HepG2 (cell line): Measurements from ENCODE around the gene QRICH2. TPM values are rescaled to one million over a fixed set of nuclear protein-coding genes. Genes with fewer than 3 reads are reported as not detected.

Experiments used
- ATAC-seq: fragments of 200-7000 bp; cut with Tn5 transposase; 3 replicates; pipeline ENCODE4 v1.9.1; 2020; ENCODE audit warnings: mild to moderate bottlenecking, moderate library complexity
- BruUV-seq: library from RNA; stranded (reverse); fragments of 400-500 nt; replicated peaks from 2 replicates; lab custom pipeline; 2021; lab: Mats Ljungman, UMichigan
- CTCF ChIA-PET: fragments of 300-600 bp; formaldehyde crosslinking; extraction: SDS; loops from one replicate; lab custom pipeline; 2021; ENCODE audit warnings: low total read pairs, inconsistent platforms, low intra/inter-chr PET ratio; lab: Yijun Ruan, JAX
- POLR2A ChIA-PET: fragments of 350-600 bp; sonication (Branson Sonifier 250); formaldehyde crosslinking; loops from one replicate; lab custom pipeline; 2020; ENCODE audit warnings: antibody characterized with exemption, inconsistent platforms; lab: Yijun Ruan, JAX
- DNase-seq: peaks from one replicate; pipeline ENCODE4 v3.0.0-alpha.2; 2015; ENCODE audit warnings: low spot score
- FAIRE-seq: peaks from 3 replicates; lab custom pipeline; 2011; peaks lifted over from hg19 to GRCh38; lab: Jason Lieb, UNC
- H2AFZ ChIP-seq: one replicate; pipeline ENCODE4 v1.6.1; 2011; ENCODE audit warnings: low read length, inconsistent platforms
- H3K27ac ChIP-seq: fragments of 300-600 bp; 3 replicates; pipeline ENCODE4 v1.8.0; 2011; ENCODE audit warnings: mixed run types, mild to moderate bottlenecking, mixed read lengths, low read length, inconsistent platforms; ENCODE audit not compliant: insufficient read depth; ENCODE audit errors: extremely low read length
- H3K27me3 ChIP-seq, 2 experiments: fragments of 200-600 bp in 1 of 2; 2 replicates in 1 of 2; 3 replicates in 1 of 2; pipeline versions ENCODE4 v1.6.0 to v1.8.0; 2011; ENCODE audit warnings: low read length in 2 of 2, mild to moderate bottlenecking in 2 of 2, moderate library complexity in 2 of 2, inconsistent platforms in 1 of 2; ENCODE audit not compliant: insufficient read depth in 2 of 2, control insufficient read depth in 1 of 2
- H3K36me3 ChIP-seq, 2 experiments: fragments of 200-600 bp in 1 of 2; replicated peaks in 1 of 2; 2 replicates in 1 of 2; 3 replicates in 1 of 2; pipeline versions ENCODE4 v1.5.1 to v1.8.0; 2011; ENCODE audit warnings: low read length in 2 of 2, inconsistent platforms in 1 of 2; ENCODE audit not compliant: insufficient read depth in 2 of 2, control insufficient read depth in 1 of 2
- H3K4me1 ChIP-seq: 2 replicates; pipeline ENCODE4 v1.5.1; 2012; ENCODE audit warnings: low read length, inconsistent platforms; ENCODE audit not compliant: insufficient read depth
- H3K4me2 ChIP-seq: 2 replicates; pipeline ENCODE4 v1.6.0; 2011; ENCODE audit warnings: low read depth, low read length, inconsistent platforms
- H3K4me3 ChIP-seq, 3 experiments: fragments of 200-600 bp in 1 of 3; sonication (generic), shearing (Covaris generic) in 1 of 3; replicated peaks in 1 of 3; 2 replicates each; pipeline ENCODE4 v1.5.1; 2011 to 2016; ENCODE audit warnings: low read length in 3 of 3, inconsistent platforms in 2 of 3, low read depth in 2 of 3, mild to moderate bottlenecking in 2 of 3, control low read depth in 1 of 3, mixed read lengths in 1 of 3; ENCODE audit not compliant: insufficient read depth in 1 of 3
- H3K79me2 ChIP-seq: one replicate; pipeline ENCODE4 v1.6.1; 2011; ENCODE audit warnings: low read length, inconsistent platforms; ENCODE audit not compliant: insufficient read depth
- H3K9ac ChIP-seq: 2 replicates; pipeline ENCODE4 v1.6.0; 2011; ENCODE audit warnings: mild to moderate bottlenecking, low read depth, low read length, inconsistent platforms; ENCODE audit not compliant: insufficient read depth
- H3K9me3 ChIP-seq: 2 replicates; pipeline ENCODE4 v1.5.1; 2012; ENCODE audit warnings: mild to moderate bottlenecking, low read length
- H4K20me1 ChIP-seq: 2 replicates; pipeline ENCODE4 v1.6.0; 2011; ENCODE audit warnings: inconsistent platforms, mild to moderate bottlenecking, low read length, moderate library complexity; ENCODE audit not compliant: insufficient read depth
- BORCS8-MEF2B ChIP-seq: sonication (generic); formaldehyde crosslinking; IDR thresholded peaks from 2 replicates; pipeline ENCODE4 v1.8.0; 2022; ENCODE audit warnings: mild to moderate bottlenecking, missing genetic modification reagents
- RAD21 ChIP-seq: fragments of 450-650 bp; formaldehyde crosslinking; IDR thresholded peaks from 2 replicates; pipeline ENCODE4 v1.5.0; 2020; ENCODE audit warnings: mild to moderate bottlenecking
- ZBTB40 ChIP-seq, 2 experiments: fragments of 450-650 bp in 1 of 2; sonication (generic) in 1 of 2; formaldehyde crosslinking in 1 of 2; IDR thresholded peaks; 2 replicates each; pipeline versions ENCODE4 v1.6.1 to v1.8.0; 2016 to 2022; ENCODE audit warnings: antibody characterized with exemption in 1 of 2, mild to moderate bottlenecking in 1 of 2, missing genetic modification reagents in 1 of 2
- WGBS: methylation state at CpG from one replicate; pipeline ENCODE4 v1.1.6; 2017; ENCODE audit warnings: low lambda C conversion rate; 5-methylcytosine and 5-hydroxymethylcytosine counted together
- in situ Hi-C: cut with HindIII; loops from 2 replicates; pipeline ENCODE4 v1.10.0; 2017; ENCODE audit warnings: low pct_unique_long_range_greater_than_20kb; ENCODE audit not compliant: extremely low pct_ligation_motif_present
- intact Hi-C: fragments of 100-400 bp; cut with micrococcal nuclease; formaldehyde crosslinking; loops from one replicate; pipeline ENCODE4 v1.10.0; 2022; ENCODE audit not compliant: unreplicated experiment
- polyA plus RNA-seq, 8 experiments: library from polyadenylated mRNA; depleted of rRNA in 3 of 8; stranded (reverse) in 7 of 8; unstranded in 1 of 8; fragments of >200 nt; fragmentation: Illumina TruSeq in 4 of 8; extraction: Trizol in 4 of 8; gene quantifications; 2 replicates each; pipeline versions ENCODE4 v1.2.1 to v1.2.3, GENCODE V29; 2011 to 2016; ENCODE audit warnings: low read depth in 4 of 8, missing spikeins in 1 of 8, mixed read lengths in 1 of 8; ENCODE audit not compliant: insufficient read depth in 1 of 8
- total RNA-seq, 5 experiments: library from RNA; depleted of rRNA; stranded (reverse); fragments of >200 nt; fragmentation: Illumina TruSeq; extraction: Trizol; gene quantifications; 2 replicates each; pipeline ENCODE4 v1.2.3, GENCODE V29; 2016; ENCODE audit warnings: low read depth in 1 of 5
- TF ChIP-seq, protein P1 (sequence below): sonication (generic); formaldehyde crosslinking; IDR thresholded peaks from 2 replicates; pipeline ENCODE4 v1.4.0; 2020; ENCODE audit warnings: missing genetic modification reagents, mild to moderate bottlenecking, borderline replicate concordance

The QRICH2 gene
- total and polyA plus RNA-seq, 2 of the 13 experiments (the other 11 are each of a cell fraction or from before 2014, with no cell fraction given), result 3.7 to 5.7 TPM

DNA sequence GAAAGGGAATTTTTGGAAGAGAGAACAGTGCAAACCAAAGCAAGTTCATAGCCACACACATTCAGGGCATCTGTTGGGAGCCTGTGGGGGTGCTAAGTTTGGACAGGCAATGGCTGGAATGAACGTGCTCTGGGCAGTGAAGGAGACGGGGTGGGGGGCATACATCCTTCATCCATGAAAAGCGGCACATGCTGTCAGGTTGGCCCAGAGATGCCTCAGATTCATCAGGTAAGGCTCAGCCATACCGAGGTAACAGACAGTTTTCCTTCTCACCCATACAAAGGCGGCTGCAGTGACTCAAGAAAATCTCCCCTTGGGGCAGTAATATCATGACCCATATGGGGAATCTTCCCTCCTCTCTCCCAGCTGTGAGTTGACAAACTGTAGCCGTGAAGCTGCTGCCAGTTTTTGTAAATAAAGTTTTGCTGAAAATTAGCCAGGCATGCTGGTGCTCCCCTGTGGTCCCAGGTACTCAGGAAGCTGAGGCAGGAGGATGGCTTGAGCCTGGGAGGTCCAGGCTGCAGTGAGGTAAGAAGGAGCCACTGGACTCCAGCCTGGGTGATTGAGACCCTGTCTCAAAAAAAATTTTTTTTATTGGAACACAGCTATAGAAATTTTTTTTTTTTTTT is 52.2 kb downstream of the QRICH2 start:
- TF ChIP-seq BORCS8-MEF2B (CRISPR knock-in tag) (no peak), RAD21 (CRISPR knock-in tag) (no peak), ZBTB40 (IDR thresholded peaks at IDR 0.05) (peak; percentile 65; the same call in 1 of the 2 replicates), ZBTB40 (CRISPR knock-in tag; IDR thresholded peaks at IDR 0.05) (peak; percentile 97)
- TF ChIP-seq, protein P1, sequence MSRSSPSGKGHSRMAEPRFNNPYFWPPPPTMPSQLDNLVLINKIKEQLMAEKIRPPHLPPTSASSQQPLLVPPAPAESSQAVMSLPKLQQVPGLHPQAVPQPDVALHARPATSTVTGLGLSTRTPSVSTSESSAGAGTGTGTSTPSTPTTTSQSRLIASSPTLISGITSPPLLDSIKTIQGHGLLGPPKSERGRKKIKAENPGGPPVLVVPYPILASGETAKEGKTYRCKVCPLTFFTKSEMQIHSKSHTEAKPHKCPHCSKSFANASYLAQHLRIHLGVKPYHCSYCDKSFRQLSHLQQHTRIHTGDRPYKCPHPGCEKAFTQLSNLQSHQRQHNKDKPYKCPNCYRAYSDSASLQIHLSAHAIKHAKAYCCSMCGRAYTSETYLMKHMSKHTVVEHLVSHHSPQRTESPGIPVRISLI, result 0 out of 2 replicates have a peak, but pooled peaks have one; percentile 6
- Histone ChIP-seq H3K36me3 (no peaks in the 10 kb centered on the region), H3K9me3 (no peaks in the 10 kb centered on the region), H3K27ac (no peak overlapping the region), H4K20me1 (no peaks in the 10 kb centered on the region), H2AFZ (no peak overlapping the region), H3K4me3 (no peak overlapping the region), H3K9ac (no peak overlapping the region), H3K79me2 (no peaks in the 10 kb centered on the region), H3K27me3 (no peaks in the 10 kb centered on the region), H3K4me2 (no peak overlapping the region), H3K4me1 (peaks cover 78% of the 10 kb centered on the region)
- 63% methylated on average over 6 of the region's 6 CpGs for WGBS
- no peak for ATAC-seq
- intact Hi-C loops, result no loop called here
- no TSS peak for BruUV-seq
- DNase-seq, result no peak
- ChIA-PET CTCF (no interaction called here), POLR2A (interaction anchor here (1.0 to 1.4 kb wide), 2 partner anchors 9 to 18 kb away, joined by 3 to 8 read pairs; partner anchors contain the start of gene UBALD2)
- no peak for FAIRE-seq
- in situ Hi-C loops, result no loop called here
